Uterus (tissue), 4 donors: Measurements from ENCODE around the gene AGBL1. TPM values are rescaled to one million over a fixed set of nuclear protein-coding genes. Genes with fewer than 3 reads are reported as not detected.

Source experiments
- DNase-seq, 2 donors: peaks; one replicate each; pipeline ENCODE4 v3.0.0-alpha.2; 2019 to 2020
- H3K27ac ChIP-seq, 2 donors: fragments of 200-600 bp; sonication (generic); 1 replicate in 1 of 2; 2 replicates in 1 of 2; pipeline ENCODE4 v1.5.1; 2016 to 2018
- H3K27me3 ChIP-seq, 2 donors: fragments of 200-600 bp; sonication (generic); one replicate each; pipeline ENCODE4 v1.5.1; 2018 to 2019; ENCODE audit warnings: control low read depth in 1 of 2
- H3K36me3 ChIP-seq, 2 donors: fragments of 200-600 bp; sonication (generic); one replicate each; pipeline ENCODE4 v1.5.1; 2019; ENCODE audit warnings: control low read depth in 1 of 2
- H3K4me1 ChIP-seq, 2 donors: fragments of 200-600 bp; sonication (generic); one replicate each; pipeline ENCODE4 v1.5.1; 2018 to 2019; ENCODE audit warnings: control low read depth in 1 of 2
- H3K4me3 ChIP-seq, 2 donors: fragments of 200-600 bp; sonication (generic); 1 replicate in 1 of 2; 2 replicates in 1 of 2; pipeline ENCODE4 v1.5.1; 2018 to 2019; ENCODE audit warnings: mild to moderate bottlenecking in 1 of 2
- H3K9me3 ChIP-seq, 2 donors: fragments of 200-600 bp; sonication (generic); one replicate each; pipeline ENCODE4 v1.5.1; 2019; ENCODE audit warnings: control low read depth in 1 of 2
- CTCF ChIP-seq, 4 experiments: fragments of 200-600 bp in 2 of 4; fragments of 450-650 bp in 2 of 4; sonication (generic) in 2 of 4; IDR thresholded peaks; one replicate each; pipeline ENCODE4 v1.5.1; 2016 to 2019; ENCODE audit warnings: antibody characterized with exemption in 4 of 4, mild to moderate bottlenecking in 2 of 4, moderate library complexity in 1 of 4
- POLR2A ChIP-seq, 2 donors: fragments of 450-650 bp; IDR thresholded peaks; one replicate each; pipeline ENCODE4 v1.6.1; 2016; ENCODE audit warnings: antibody characterized with exemption in 2 of 2, mild to moderate bottlenecking in 1 of 2, moderate library complexity in 1 of 2
- intact Hi-C: fragments of 100-400 bp; cut with DNase I; formaldehyde crosslinking; loops from one replicate; pipeline ENCODE4 v1.15.1; 2023; ENCODE audit warnings: low total_unique reads
- total RNA-seq, 4 donors: library from RNA; depleted of rRNA in 3 of 4; stranded (reverse); fragments of >200 nt in 3 of 4; gene quantifications; one replicate each; pipeline versions ENCODE4 v1.1.0 to v1.2.4, GENCODE V29; 2014 to 2023
- donor health status: DM: yes; HTN: yes; CAD: no.

The AGBL1 gene
- total RNA-seq, 4 donors from 2014 or later = 0.07 TPM; not detected in 3

- TF ChIP-seq CTCF (IDR thresholded peaks at IDR 0.05) = no peak
- TF ChIP-seq POLR2A (IDR thresholded peaks at IDR 0.05) = no peak
Observed at GRCh38 chr15:86932456-86932855, 852.8 kb downstream of the AGBL1 start.

GRCh38 chr15:86935841-86936240, 856.2 kb downstream of the AGBL1 start:
- TF ChIP-seq POLR2A (IDR thresholded peaks at IDR 0.05) (no peak), CTCF (IDR thresholded peaks at IDR 0.05) (no peak)
- no peak overlapping the region for H3K27ac ChIP-seq
- no peaks in the 10 kb centered on the region for H3K27me3 ChIP-seq
- no peak overlapping the region for H3K4me3 ChIP-seq
- no peaks in the 10 kb centered on the region for H3K4me1 ChIP-seq
- no peak for DNase-seq
- H3K36me3 ChIP-seq = no peaks in the 10 kb centered on the region
- no peaks in the 10 kb centered on the region for H3K9me3 ChIP-seq
- intact Hi-C loops = no loop called here

More at GRCh38 chr15:86932456-86932855, 852.8 kb downstream of the AGBL1 start:
- no peaks in the 10 kb centered on the region for H3K9me3 ChIP-seq
- H3K4me1 ChIP-seq = no peaks in the 10 kb centered on the region
- H3K4me3 ChIP-seq = no peak overlapping the region
- intact Hi-C loops = no loop called here
- H3K27ac ChIP-seq = no peak overlapping the region
- DNase-seq = no peak
- H3K36me3 ChIP-seq = no peaks in the 10 kb centered on the region
- no peaks in the 10 kb centered on the region for H3K27me3 ChIP-seq

GRCh38 chr15:86942285-86942684, 862.6 kb downstream of the AGBL1 start:
- Histone ChIP-seq H3K27ac (no peak overlapping the region), H3K4me3 (no peak overlapping the region), H3K4me1 (no peaks in the 10 kb centered on the region), H3K36me3 (no peaks in the 10 kb centered on the region), H3K9me3 (no peaks in the 10 kb centered on the region), H3K27me3 (no peaks in the 10 kb centered on the region)
- intact Hi-C loops = no loop called here
- DNase-seq = no peak
- TF ChIP-seq CTCF (IDR thresholded peaks at IDR 0.05) (no peak), POLR2A (IDR thresholded peaks at IDR 0.05) (no peak)

- no peak for TF ChIP-seq CTCF (IDR thresholded peaks at IDR 0.05)
- TF ChIP-seq POLR2A (IDR thresholded peaks at IDR 0.05) = no peak
- Histone ChIP-seq H3K4me1 (no peaks in the 10 kb centered on the region), H3K36me3 (no peaks in the 10 kb centered on the region), H3K27me3 (no peaks in the 10 kb centered on the region), H3K9me3 (no peaks in the 10 kb centered on the region), H3K4me3 (no peak overlapping the region), H3K27ac (no peak overlapping the region)
- intact Hi-C loops = no loop called here
- no peak for DNase-seq
Observed at GRCh38 chr15:86948719-86949118, 869.0 kb downstream of the AGBL1 start.

GRCh38 chr15:86959254-86959653, 879.6 kb downstream of the AGBL1 start:
- Histone ChIP-seq H3K27me3 (no peaks in the 10 kb centered on the region), H3K4me1 (no peaks in the 10 kb centered on the region), H3K27ac (no peak overlapping the region), H3K9me3 (no peaks in the 10 kb centered on the region), H3K4me3 (no peak overlapping the region), H3K36me3 (no peaks in the 10 kb centered on the region)
- intact Hi-C loops = no loop called here
- no peak for DNase-seq
- TF ChIP-seq POLR2A (IDR thresholded peaks at IDR 0.05) (no peak), CTCF (IDR thresholded peaks at IDR 0.05) (no peak)
